HCT116 (cell line): Measurements from ENCODE around the gene SLAMF8. TPM values are rescaled to one million over a fixed set of nuclear protein-coding genes. Genes with fewer than 3 reads are reported as not detected.

Experiments used
- ATAC-seq: fragments of 200-7000 bp; cut with Tn5 transposase; 2 replicates; pipeline ENCODE4 v1.9.1; 2020; ENCODE audit warnings: mild to moderate bottlenecking, moderate library complexity
- BruUV-seq: library from RNA; stranded (reverse); fragments of 400-500 nt; replicated peaks from 2 replicates; lab custom pipeline; 2021; lab: Mats Ljungman, UMichigan
- CTCF ChIA-PET: fragments of 300-600 bp; sonication (Branson Sonifier 250); formaldehyde crosslinking; loops from one replicate; lab custom pipeline; 2021; ENCODE audit warnings: antibody characterized with exemption; lab: Charles Lee
- POLR2A ChIA-PET: fragments of 300-600, 350-600 bp; sonication (Branson Sonifier 250); formaldehyde crosslinking; loops from one replicate; lab custom pipeline; 2021; ENCODE audit warnings: antibody characterized with exemption; lab: Charles Lee
- RAD21 ChIA-PET, 2 experiments: fragments of 300-600 bp; sonication (Branson Sonifier 250); formaldehyde crosslinking; loops; one replicate each; lab custom pipeline; 2023; ENCODE audit warnings: low total read pairs in 2 of 2; ENCODE audit not compliant: uncharacterized antibody in 2 of 2, unreplicated experiment in 2 of 2, low non-redundant PET in 1 of 2; lab: Charles Lee
- DNase-seq: peaks from one replicate; pipeline ENCODE4 v3.0.0-alpha.2; 2010; ENCODE audit warnings: low read depth, low spot score
- H2AFZ ChIP-seq: fragments of 200-600 bp; shearing (Covaris generic), sonication (generic); 2 replicates; pipeline ENCODE4 v1.6.1; 2017; ENCODE audit warnings: low read depth, mixed run types, mixed read lengths, antibody characterized with exemption, low read length; ENCODE audit not compliant: poor library complexity, severe bottlenecking
- H3K27ac ChIP-seq: 2 replicates; pipeline ENCODE4 v1.5.1; 2012; ENCODE audit warnings: low read depth, low read length
- H3K27me3 ChIP-seq: fragments of 200-600 bp; sonication (generic); 2 replicates; pipeline ENCODE4 v1.6.1; 2016; ENCODE audit warnings: mixed run types, low read length, mixed read lengths; ENCODE audit not compliant: insufficient read depth
- H3K36me3 ChIP-seq, 2 experiments: fragments of 200-500 bp in 1 of 2; fragments of 200-600 bp in 1 of 2; sonication (Bioruptor generic) in 1 of 2; sonication (generic) in 1 of 2; 2 replicates each; pipeline versions ENCODE4 v1.5.1 to v1.6.1; 2014 to 2016; ENCODE audit warnings: low read length in 2 of 2, inconsistent platforms in 1 of 2, mixed read lengths in 1 of 2, mixed run types in 1 of 2; ENCODE audit not compliant: insufficient read depth in 2 of 2, control insufficient read depth in 1 of 2
- H3K4me1 ChIP-seq, 2 experiments: fragments of 200-600 bp in 1 of 2; sonication (generic) in 1 of 2; 2 replicates each; pipeline versions ENCODE4 v1.5.1 to v1.6.1; 2012 to 2017; ENCODE audit warnings: low read length in 2 of 2, inconsistent platforms in 1 of 2, mild to moderate bottlenecking in 1 of 2, mixed read lengths in 1 of 2, mixed run types in 1 of 2, moderate library complexity in 1 of 2; ENCODE audit not compliant: insufficient read depth in 2 of 2, control insufficient read depth in 1 of 2
- H3K4me2 ChIP-seq: fragments of 200-600 bp; sonication (generic); 2 replicates; pipeline ENCODE4 v1.6.1; 2017; ENCODE audit warnings: mixed run types, low read length, mixed read lengths
- H3K4me3 ChIP-seq, 2 experiments: fragments of 200-600 bp in 1 of 2; sonication (generic) in 1 of 2; replicated peaks in 1 of 2; 2 replicates each; pipeline ENCODE4 v1.5.1; 2011 to 2016; ENCODE audit warnings: low read length in 2 of 2, control low read depth in 1 of 2, low read depth in 1 of 2, mild to moderate bottlenecking in 1 of 2, mixed read lengths in 1 of 2, mixed run types in 1 of 2
- H3K79me2 ChIP-seq: fragments of 200-600 bp; sonication (generic); 2 replicates; pipeline ENCODE4 v1.6.1; 2017; ENCODE audit warnings: mild to moderate bottlenecking, mixed run types, low read length, moderate library complexity, mixed read lengths; ENCODE audit not compliant: insufficient read depth
- H3K9ac ChIP-seq: fragments of 200-600 bp; sonication (generic); 2 replicates; pipeline ENCODE4 v1.6.1; 2016; ENCODE audit warnings: low read length, mixed read lengths
- H3K9me2 ChIP-seq: fragments of 200-600 bp; sonication (generic), shearing (Covaris generic); 2 replicates; pipeline ENCODE4 v1.6.1; 2017; ENCODE audit warnings: mixed run types, mild to moderate bottlenecking, moderate library complexity; ENCODE audit not compliant: insufficient read depth
- H3K9me3 ChIP-seq, 2 experiments: fragments of 200-500 bp in 1 of 2; fragments of 200-600 bp in 1 of 2; sonication (Bioruptor generic) in 1 of 2; sonication (generic) in 1 of 2; 2 replicates each; pipeline ENCODE4 v1.6.1; 2014 to 2017; ENCODE audit warnings: low read length in 2 of 2, mixed read lengths in 2 of 2, inconsistent platforms in 1 of 2, low read depth in 1 of 2, mild to moderate bottlenecking in 1 of 2, mixed run types in 1 of 2, moderate library complexity in 1 of 2; ENCODE audit not compliant: control insufficient read depth in 1 of 2, insufficient read depth in 1 of 2
- H4K20me1 ChIP-seq: fragments of 200-600 bp; sonication (generic), shearing (Covaris generic); 2 replicates; pipeline ENCODE4 v1.6.1; 2017; ENCODE audit warnings: mixed run types, mild to moderate bottlenecking, moderate library complexity; ENCODE audit not compliant: insufficient read depth
- CEBPB ChIP-seq: IDR thresholded peaks from 2 replicates; pipeline ENCODE4 v1.6.1; 2012; ENCODE audit warnings: low read depth
- EGR1 ChIP-seq: IDR thresholded peaks from 2 replicates; pipeline ENCODE4 v1.6.1; 2012; ENCODE audit warnings: low read depth
- ELF1 ChIP-seq: IDR thresholded peaks from 2 replicates; pipeline ENCODE4 v1.6.1; 2012; ENCODE audit warnings: low read depth, borderline replicate concordance
- EZH2 ChIP-seq: fragments of 200-600 bp; sonication (generic); IDR thresholded peaks from 2 replicates; pipeline ENCODE4 v1.6.1; 2017; ENCODE audit warnings: antibody characterized with exemption, mixed run types
- EZH2phosphoT487 ChIP-seq: fragments of 200-600 bp; IDR thresholded peaks from 2 replicates; pipeline ENCODE4 v1.6.1; 2018; ENCODE audit warnings: antibody characterized with exemption, borderline replicate concordance
- JUND ChIP-seq: IDR thresholded peaks from 2 replicates; pipeline ENCODE4 v1.6.1; 2012
- POLR2A ChIP-seq: IDR thresholded peaks from 2 replicates; pipeline ENCODE4 v1.7.0; 2011; ENCODE audit warnings: borderline replicate concordance; ENCODE audit not compliant: insufficient read depth, insufficient read length; ENCODE audit errors: extremely low read depth
- SIN3A ChIP-seq: IDR thresholded peaks from 2 replicates; pipeline ENCODE4 v1.6.1; 2012; ENCODE audit warnings: low read depth
- SRF ChIP-seq: IDR thresholded peaks from 2 replicates; pipeline ENCODE4 v1.6.1; 2012; ENCODE audit warnings: low read depth
- TCF7L2 ChIP-seq: IDR thresholded peaks from 2 replicates; pipeline ENCODE4 v1.7.0; 2011; ENCODE audit warnings: borderline replicate concordance, inconsistent platforms; ENCODE audit not compliant: insufficient read depth, insufficient read length; ENCODE audit errors: extremely low read depth
- ZBTB33 ChIP-seq: IDR thresholded peaks from 2 replicates; pipeline ENCODE4 v1.6.1; 2011; ENCODE audit warnings: mild to moderate bottlenecking, low read length, moderate library complexity; ENCODE audit not compliant: insufficient replicate concordance; ENCODE audit errors: extremely low read depth
- intact Hi-C: fragments of 100-400 bp; cut with micrococcal nuclease; formaldehyde crosslinking; loops from 2 replicates; pipeline ENCODE4 v1.10.0; 2022
- total RNA-seq: library from RNA; stranded (reverse); gene quantifications from one replicate; pipeline ENCODE4 v1.2.1, GENCODE V29; 2021; ENCODE audit not compliant: unreplicated experiment
- TF ChIP-seq, protein P1 (sequence below): IDR thresholded peaks from 2 replicates; pipeline ENCODE4 v1.6.1; 2012

The SLAMF8 gene
- total RNA-seq, 1 experiment from 2014 or later, result not detected

GRCh38 chr1:159802111-159802510, 24.6 kb upstream of the SLAMF8 start, which contains the start of gene FCRL6:
TSS of gene FCRL6 (plus strand) at chr1:159802360. CDS start at chr1:159802425, 65 bp downstream.
- DNase-seq, result no peak
- Histone ChIP-seq H3K4me1 (no peaks in the 10 kb centered on the region), H3K9me3 (no peaks in the 10 kb centered on the region), H3K4me3 (no peak within 1 kb of the TSS), H4K20me1 (no peaks in the 10 kb centered on the region), H3K27me3 (0 out of 2 replicates have a peak, but pooled peaks cover 3% of the 10 kb centered on the region), H3K4me2 (no peak within 1 kb of the TSS), H3K27ac (no peak within 1 kb of the TSS), H3K36me3 (no peaks in the 10 kb centered on the region), H3K79me2 (no peaks in the 10 kb centered on the region), H3K9me2 (no peaks in the 10 kb centered on the region; the same call in 1 of the 2 replicates), H2AFZ (no peak within 1 kb of the TSS), H3K9ac (no peak within 1 kb of the TSS)
- POLR2A ChIA-PET, result no interaction called here
- CTCF ChIA-PET, result interaction anchor here (1.4 to 9.3 kb wide), 2 partner anchors 89 to 205 kb away, joined by 5 to 229 read pairs; no protein-coding TSS in a partner anchor
- no peak for ATAC-seq
- RAD21 ChIA-PET, result interaction anchor here in 1 of 2 experiments (1.3 kb wide), 1 partner anchor 89 kb away, joined by 3 read pairs; no protein-coding TSS in a partner anchor
- no TSS peak for BruUV-seq
- no peak for TF ChIP-seq EZH2phosphoT487
- no peak for TF ChIP-seq ELF1
- no peak for TF ChIP-seq CEBPB
- TF ChIP-seq EGR1, result no peak
- no peak for TF ChIP-seq SIN3A
- TF ChIP-seq, protein P1, sequence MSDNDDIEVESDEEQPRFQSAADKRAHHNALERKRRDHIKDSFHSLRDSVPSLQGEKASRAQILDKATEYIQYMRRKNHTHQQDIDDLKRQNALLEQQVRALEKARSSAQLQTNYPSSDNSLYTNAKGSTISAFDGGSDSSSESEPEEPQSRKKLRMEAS, result no peak
- no peak for TF ChIP-seq EZH2
- TF ChIP-seq TCF7L2, result no peak
- no peak for TF ChIP-seq ZBTB33
- TF ChIP-seq SRF, result no peak
- no peak for TF ChIP-seq JUND
- TF ChIP-seq POLR2A, result no peak
- intact Hi-C loops, result no loop called here
